Stimulated activated naive CD8-positive, alpha-beta T cell treated with anti-CD3 and anti-CD28 coated beads, Interleukin-15, Interleukin-2, amounts not matched to agents 100 U/mL and 50 U/mL, for 24 hours (primary cell): Measurements from ENCODE around the gene DACT1.

Source experiments
- ATAC-seq: fragments of 150-1000 bp; cut with Tn5 transposase; one replicate; pipeline ENCODE4 v1.10.0; 2021
- DNase-seq: peaks from one replicate; pipeline ENCODE4 v3.0.0; 2021

Gene DACT1

GRCh38 chr14:58636129-58636528, 1.6 kb upstream of the DACT1 start:
- no peak for ATAC-seq
- DNase-seq: no peak

- DNase-seq (peak; percentile 23), ATAC-seq (no peak)
These were observed 747 bp upstream of the DACT1 start for GRCh38 chr14:58637040-58637390.

GRCh38 chr14:58638231-58639197, 752 bp downstream of the DACT1 start:
- ATAC-seq: peak; percentile 41
- peak; percentile 26 for DNase-seq

GRCh38 chr14:58639198-58639565, 1.4 kb downstream of the DACT1 start:
- DNase-seq: no peak
- no peak for ATAC-seq

GRCh38 chr14:58639842-58640484, 2.2 kb downstream of the DACT1 start:
- ATAC-seq (no peak), DNase-seq (peak; percentile 7)

GRCh38 chr14:58640959-58641358, 3.2 kb downstream of the DACT1 start:
- DNase-seq: no peak
- ATAC-seq: no peak

GRCh38 chr14:58641509-58641908, 3.7 kb downstream of the DACT1 start:
- no peak for DNase-seq
- ATAC-seq: no peak

- no peak for DNase-seq
- ATAC-seq: no peak
These were observed 5.6 kb downstream of the DACT1 start for GRCh38 chr14:58643366-58643765.

GRCh38 chr14:58645641-58646040, 7.9 kb downstream of the DACT1 start:
- DNase-seq (no peak), ATAC-seq (no peak)

GRCh38 chr14:58646479-58646878, 8.7 kb downstream of the DACT1 start:
- DNase-seq (no peak), ATAC-seq (no peak)

- no peak for DNase-seq
- ATAC-seq: no peak
These were observed 10.0 kb downstream of the DACT1 start for GRCh38 chr14:58647777-58648176.

GRCh38 chr14:58650857-58651256, 13.1 kb downstream of the DACT1 start:
- no peak for ATAC-seq
- DNase-seq: no peak

- DNase-seq (no peak), ATAC-seq (no peak)
These were observed 19.1 kb downstream of the DACT1 start for GRCh38 chr14:58656671-58657411.

- ATAC-seq: no peak
- no peak for DNase-seq
These were observed 21.3 kb downstream of the DACT1 start for GRCh38 chr14:58659061-58659460.

GRCh38 chr14:58659846-58660245, 22.1 kb downstream of the DACT1 start:
- ATAC-seq (no peak), DNase-seq (no peak)

GRCh38 chr14:58660407-58660806, 22.6 kb downstream of the DACT1 start:
- DNase-seq: no peak

GRCh38 chr14:58662018-58662417, 24.3 kb downstream of the DACT1 start:
- no peak for ATAC-seq
- DNase-seq: no peak

More at GRCh38 chr14:58660407-58660806, 22.6 kb downstream of the DACT1 start:
- no peak for ATAC-seq

- no peak for ATAC-seq
- DNase-seq: no peak
These were observed 25.0 kb downstream of the DACT1 start for GRCh38 chr14:58662759-58663158.

GRCh38 chr14:58663494-58664111, 25.8 kb downstream of the DACT1 start:
- no peak for DNase-seq
- ATAC-seq: no peak

GRCh38 chr14:58665773-58666500, 28.2 kb downstream of the DACT1 start:
- ATAC-seq (no peak), DNase-seq (no peak)

GRCh38 chr14:58666737-58667136, 29.0 kb downstream of the DACT1 start:
- no peak for DNase-seq
- no peak for ATAC-seq

- DNase-seq (no peak), ATAC-seq (no peak)
These were observed 30.1 kb downstream of the DACT1 start for GRCh38 chr14:58667900-58668299.
